Activated CD8-positive, alpha-beta T cell treated with anti-CD3 and anti-CD28 coated beads, Interleukin-2, amount 10 ng/mL, durations not matched to agents 7 days and 5 days (primary cell): Measurements from ENCODE around the gene RTKN. TPM values are rescaled to one million over a fixed set of nuclear protein-coding genes. Genes with fewer than 3 reads are reported as not detected.
A peak's percentile ranks its signal among the peaks of the same experiment; 100 is the strongest.
"Not testable (repeated sequence)": the region's sequence is repeated elsewhere in the genome, so short reads cannot be mapped to it uniquely, and the experiment has no call there.

Experiments
- ATAC-seq: fragments of 150-1000 bp; cut with Tn5 transposase; one replicate; pipeline ENCODE4 v1.10.0; 2021; ENCODE audit warnings: moderate library complexity
- CTCF ChIA-PET: fragments of 350-600 bp; sonication (Branson Sonifier 250); formaldehyde crosslinking; loops from one replicate; lab custom pipeline; 2021; ENCODE audit warnings: antibody characterized with exemption; lab: Charles Lee
- POLR2A ChIA-PET: fragments of 350-600 bp; sonication (Branson Sonifier 250); formaldehyde crosslinking; loops from one replicate; lab custom pipeline; 2021; ENCODE audit warnings: antibody characterized with exemption; lab: Charles Lee
- DNase-seq: peaks from one replicate; pipeline ENCODE4 v3.0.0-alpha.2; 2020
- H3K27ac Mint-ChIP-seq: one replicate; pipeline ENCODE4 v1.8.0; 2021; ENCODE audit warnings: mild to moderate bottlenecking, mixed read lengths
- H3K27me3 Mint-ChIP-seq: one replicate; pipeline ENCODE4 v1.8.0; 2021; ENCODE audit warnings: low read depth, mixed read lengths
- H3K36me3 Mint-ChIP-seq: one replicate; pipeline ENCODE4 v1.8.0; 2021; ENCODE audit warnings: low read depth, mixed read lengths
- H3K4me1 Mint-ChIP-seq: one replicate; pipeline ENCODE4 v1.8.0; 2021; ENCODE audit warnings: low read depth, mixed read lengths
- H3K4me3 Mint-ChIP-seq: one replicate; pipeline ENCODE4 v1.8.0; 2021; ENCODE audit warnings: mild to moderate bottlenecking, mixed read lengths
- H3K9me3 Mint-ChIP-seq: one replicate; pipeline ENCODE4 v1.8.0; 2022; ENCODE audit warnings: mixed read lengths; ENCODE audit not compliant: insufficient read depth
- total RNA-seq, 2 experiments: library from RNA; stranded (reverse); gene quantifications; one replicate each; pipeline ENCODE4 v1.2.3, GENCODE V29; 2021

The RTKN gene
- total RNA-seq, 2 experiments from 2014 or later = 0.37 to 0.57 TPM

DNA sequence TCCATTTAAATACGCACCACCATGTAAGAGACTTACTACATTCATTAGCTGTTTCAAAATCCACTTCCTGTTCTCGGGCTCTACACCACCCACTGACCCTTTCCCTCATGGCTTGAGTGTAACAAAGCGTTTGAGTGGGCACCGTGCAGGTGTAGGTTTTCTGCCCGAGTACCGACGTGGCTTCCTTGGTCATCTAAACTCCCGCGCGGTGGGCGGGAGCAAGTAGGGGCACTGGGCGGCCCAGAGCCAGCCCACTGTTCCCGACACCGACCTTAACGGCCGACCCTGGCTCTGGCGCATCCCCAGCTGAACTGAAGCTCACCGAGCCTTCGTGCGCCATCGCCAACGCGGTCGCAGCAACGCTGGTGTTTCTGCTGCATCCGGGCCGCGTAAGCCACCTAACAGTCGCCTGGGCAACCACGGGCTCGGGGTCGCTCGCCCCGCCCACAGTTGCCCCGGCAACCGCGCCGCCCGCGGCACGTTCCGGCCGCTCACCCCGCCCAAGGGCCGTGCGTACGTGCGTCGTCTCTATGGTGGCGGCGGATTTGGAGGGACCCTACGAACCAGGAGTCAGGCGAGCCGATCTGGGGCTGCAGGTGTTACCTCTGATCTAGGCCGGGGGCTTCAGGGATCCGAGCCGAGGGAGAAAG, 20.4 kb downstream of the RTKN start, which contains the start of the genes C2orf81 and WDR54:
Gene C2orf81 (minus strand): TSS at position 399 of the 650 bp plus-strand sequence. CDS start 59 bp downstream, at position 340.
Gene WDR54 (plus strand): TSS at position 510 of the 650 bp plus-strand sequence. CDS start 424 bp downstream, outside the sequence.
- Mint-ChIP-seq H3K27me3 (no peaks in the 10 kb centered on the region), H3K9me3 (no peaks in the 10 kb centered on the region), H3K27ac (peak within 1 kb of the TSS; percentile 100), H3K4me1 (peaks cover 33% of the 10 kb centered on the region), H3K4me3 (peak within 1 kb of the TSS; percentile 100), H3K36me3 (peaks cover 20% of the 10 kb centered on the region)
- ChIA-PET POLR2A (interaction anchor here (0.7 to 2.8 kb wide), 10 partner anchors 8 to 243 kb away, joined by 3 to 14 read pairs (median 4); partner anchors contain the start of genes INO80B and MOB1A), CTCF (interaction anchor here (0.9 to 2.1 kb wide), 7 partner anchors 20 to 111 kb away, joined by 3 to 8 read pairs (median 4); partner anchors contain the start of genes INO80B and WBP1)
- DNase-seq (peak; percentile 96), ATAC-seq (peak; percentile 85)

DNA sequence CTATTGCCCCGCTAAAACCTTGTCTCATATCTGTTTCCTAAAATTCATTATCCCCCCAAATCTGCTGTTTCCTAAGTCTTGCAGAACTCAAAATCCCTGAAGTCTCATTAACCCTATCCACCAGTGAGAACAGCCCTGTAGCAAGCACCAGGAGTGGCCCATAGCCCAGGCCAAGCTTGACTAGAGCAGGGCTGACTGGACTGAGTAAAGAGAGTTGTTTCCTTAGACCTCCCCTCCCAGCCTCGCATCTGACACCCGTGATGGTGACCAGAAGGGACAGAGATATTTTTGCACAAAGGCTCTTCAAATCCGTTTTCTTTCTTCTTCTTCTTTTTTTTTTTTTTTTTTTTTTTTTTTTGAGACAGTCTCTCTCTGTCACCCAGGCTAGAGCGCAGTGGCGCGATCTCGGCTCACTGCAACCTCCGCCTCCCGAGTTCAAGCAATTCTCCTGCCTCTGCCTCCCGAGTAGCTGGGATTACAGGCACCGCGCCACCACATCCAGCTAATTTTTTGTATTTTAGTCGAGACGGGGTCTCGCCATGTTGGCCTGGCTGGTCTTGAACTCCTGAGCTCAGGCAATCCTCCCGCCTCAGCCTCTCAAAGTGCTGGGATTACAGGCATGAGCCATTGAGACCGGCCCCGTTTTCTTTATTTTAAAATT, 21.2 kb downstream of the RTKN start:
- Mint-ChIP-seq H3K4me1 (peaks cover 38% of the 10 kb centered on the region), H3K4me3 (peak overlapping the region; percentile 100), H3K36me3 (peaks cover 18% of the 10 kb centered on the region), H3K27ac (peak overlapping the region; percentile 100)
- not testable (repeated sequence) for ATAC-seq, DNase-seq, H3K27me3 Mint-ChIP-seq, H3K9me3 Mint-ChIP-seq
- ChIA-PET CTCF (interaction anchor here (1.0 to 2.1 kb wide), 6 partner anchors 19 to 165 kb away, joined by 3 to 8 read pairs (median 4); partner anchors contain the start of genes INO80B and WBP1), POLR2A (interaction anchor here (0.7 to 2.8 kb wide), 10 partner anchors 9 to 242 kb away, joined by 3 to 14 read pairs (median 4); partner anchors contain the start of genes INO80B and MOB1A)

DNA sequence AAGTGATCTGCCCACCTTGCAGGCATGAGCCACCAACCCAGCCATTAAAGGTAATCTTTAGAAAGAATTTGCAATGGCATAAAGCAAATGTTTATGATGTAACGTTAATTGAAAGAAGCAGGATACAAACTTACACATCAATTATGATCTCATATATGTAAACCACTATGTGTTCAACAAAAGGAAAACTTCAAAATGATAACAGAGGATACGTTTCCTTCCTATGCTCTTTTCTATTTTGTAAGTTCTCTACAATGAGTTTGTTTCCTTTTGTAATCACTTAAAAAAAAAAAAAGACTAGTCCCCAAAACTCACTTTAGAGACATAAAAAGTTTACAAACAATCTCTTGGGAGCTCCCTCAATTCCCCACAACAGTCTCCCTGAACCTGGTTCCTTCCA, 21.7 kb downstream of the RTKN start:
- no peak for DNase-seq
- H3K27me3 Mint-ChIP-seq = no peaks in the 10 kb centered on the region
- no peak for ATAC-seq
- no peaks in the 10 kb centered on the region for H3K9me3 Mint-ChIP-seq
- CTCF ChIA-PET = interaction anchor here (1.0 kb wide), 1 partner anchor 166 kb away, joined by 3 read pairs; no protein-coding TSS in a partner anchor
- peaks cover 12% of the 10 kb centered on the region for H3K36me3 Mint-ChIP-seq
- H3K4me1 Mint-ChIP-seq = peaks cover 40% of the 10 kb centered on the region
- H3K27ac Mint-ChIP-seq = peak overlapping the region; percentile 5
- no peak overlapping the region for H3K4me3 Mint-ChIP-seq
- POLR2A ChIA-PET = no interaction called here

DNA sequence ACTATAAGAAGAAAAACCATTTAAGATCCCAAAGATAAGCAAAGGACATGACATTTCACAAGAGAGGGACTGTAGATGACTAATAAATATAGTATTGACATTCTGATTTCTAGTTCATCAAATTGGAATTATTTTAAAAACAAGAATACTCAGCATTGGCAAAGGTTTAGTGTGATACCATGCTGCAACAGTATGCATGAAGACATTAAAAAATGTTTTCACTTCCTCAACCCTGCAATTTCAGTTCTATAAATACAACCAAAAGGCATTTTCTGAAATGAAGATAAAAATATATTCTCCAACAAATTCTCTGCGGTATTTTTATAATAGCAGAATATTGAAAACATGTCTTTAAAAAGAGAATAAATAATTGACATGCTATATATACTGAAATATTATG, 22.4 kb downstream of the RTKN start:
- no peak for ATAC-seq
- Mint-ChIP-seq H3K4me1 (peaks cover 43% of the 10 kb centered on the region), H3K4me3 (no peak overlapping the region), H3K36me3 (peaks cover 8% of the 10 kb centered on the region), H3K27me3 (no peaks in the 10 kb centered on the region), H3K27ac (no peak overlapping the region), H3K9me3 (no peaks in the 10 kb centered on the region)
- POLR2A ChIA-PET = interaction anchor here (0.6 kb wide), 1 partner anchor 45 kb away, joined by 3 read pairs; no protein-coding TSS in a partner anchor
- CTCF ChIA-PET = interaction anchor here (0.9 to 1.0 kb wide), 2 partner anchors 27 to 112 kb away, joined by 3 read pairs; no protein-coding TSS in a partner anchor
- DNase-seq = no peak

DNA sequence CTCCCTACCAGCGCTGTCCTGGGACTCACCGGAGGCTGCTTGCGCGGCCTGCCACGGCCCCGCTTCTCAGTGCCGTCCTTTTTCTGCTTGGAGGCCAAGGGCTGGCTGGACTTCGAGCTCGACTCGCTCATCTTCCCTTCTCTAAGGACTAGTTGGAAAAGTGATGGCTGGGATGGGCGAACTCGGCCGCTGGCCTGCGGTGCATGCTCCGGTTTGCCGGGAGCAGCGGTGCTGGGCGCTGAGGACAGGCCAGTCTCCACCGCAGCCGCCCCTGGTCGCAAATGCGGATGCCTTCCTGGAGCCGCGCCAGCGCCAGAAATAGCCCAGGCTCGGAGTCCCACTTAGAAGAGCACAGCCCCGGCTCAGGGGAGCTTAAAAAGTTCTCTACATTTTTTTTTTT, 23.4 kb downstream of the RTKN start:
- ChIA-PET POLR2A (interaction anchor here (0.6 kb wide), 1 partner anchor 82 kb away, joined by 3 read pairs; no protein-coding TSS in a partner anchor), CTCF (interaction anchor here (1.0 to 1.2 kb wide), 2 partner anchors 40 to 113 kb away, joined by 3 to 4 read pairs; partner anchors contain the start of gene WBP1)
- DNase-seq (no peak), ATAC-seq (no peak)
- no peaks in the 10 kb centered on the region for H3K27me3 Mint-ChIP-seq
- H3K9me3 Mint-ChIP-seq = no peaks in the 10 kb centered on the region
- no peak overlapping the region for H3K4me3 Mint-ChIP-seq
- peaks cover 49% of the 10 kb centered on the region for H3K4me1 Mint-ChIP-seq
- no peak overlapping the region for H3K27ac Mint-ChIP-seq
- peaks cover 6% of the 10 kb centered on the region for H3K36me3 Mint-ChIP-seq

DNA sequence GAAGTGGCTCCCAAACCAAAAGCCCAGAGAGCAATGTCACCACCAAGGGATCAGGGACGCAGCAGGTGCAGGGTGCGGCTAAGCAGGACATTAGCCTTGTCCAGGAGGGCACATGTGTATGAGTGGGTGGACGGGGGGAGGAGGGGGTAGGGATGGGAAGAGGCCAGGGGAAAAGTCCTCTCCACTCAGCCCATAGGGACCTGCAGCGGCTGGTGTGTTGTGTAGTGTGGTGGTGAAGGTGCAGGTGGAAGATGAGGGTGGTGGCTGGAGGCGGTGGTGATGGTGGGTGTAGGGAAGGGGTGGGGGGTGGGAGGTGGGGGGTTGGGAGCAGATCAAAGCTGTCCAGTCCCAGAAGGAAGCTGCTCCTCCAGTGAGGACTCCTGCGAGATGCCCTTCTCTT, 24.0 kb downstream of the RTKN start:
- H3K27ac Mint-ChIP-seq = no peak overlapping the region
- POLR2A ChIA-PET = no interaction called here
- CTCF ChIA-PET = interaction anchor here (1.2 kb wide), 1 partner anchor 41 kb away, joined by 4 read pairs; the partner anchor contains the start of gene WBP1
- peaks cover 47% of the 10 kb centered on the region for H3K4me1 Mint-ChIP-seq
- peaks cover 4% of the 10 kb centered on the region for H3K36me3 Mint-ChIP-seq
- no peak for DNase-seq
- H3K27me3 Mint-ChIP-seq = no peaks in the 10 kb centered on the region
- no peak for ATAC-seq
- no peaks in the 10 kb centered on the region for H3K9me3 Mint-ChIP-seq
- H3K4me3 Mint-ChIP-seq = no peak overlapping the region

DNA sequence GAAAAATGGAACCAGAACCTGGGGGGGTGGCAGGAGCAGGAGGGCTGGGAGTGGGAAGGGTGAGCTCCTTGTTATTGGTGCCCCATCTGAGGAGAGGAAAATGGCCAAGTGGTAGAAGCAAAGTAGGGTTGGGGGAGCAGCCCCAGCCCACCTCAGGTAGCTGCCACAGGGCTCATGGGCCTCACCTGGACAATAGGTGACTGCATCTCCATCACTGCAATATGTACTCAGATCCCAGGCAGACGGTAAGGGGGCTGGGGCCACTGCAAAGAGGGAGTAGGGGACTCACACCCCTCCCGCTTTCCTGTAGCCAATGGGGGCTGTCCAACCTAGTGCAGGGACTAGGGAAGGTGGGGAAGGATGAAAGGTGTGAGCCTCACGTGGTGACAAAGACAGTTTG, 24.5 kb downstream of the RTKN start:
- no peak for DNase-seq
- no peak overlapping the region for H3K4me3 Mint-ChIP-seq
- ChIA-PET CTCF (interaction anchor here (1.2 kb wide), 1 partner anchor 41 kb away, joined by 4 read pairs; the partner anchor contains the start of gene WBP1), POLR2A (no interaction called here)
- no peaks in the 10 kb centered on the region for H3K27me3 Mint-ChIP-seq
- H3K4me1 Mint-ChIP-seq = peaks cover 41% of the 10 kb centered on the region
- H3K9me3 Mint-ChIP-seq = no peaks in the 10 kb centered on the region
- peaks cover 1% of the 10 kb centered on the region for H3K36me3 Mint-ChIP-seq
- no peak for ATAC-seq
- H3K27ac Mint-ChIP-seq = no peak overlapping the region

DNA sequence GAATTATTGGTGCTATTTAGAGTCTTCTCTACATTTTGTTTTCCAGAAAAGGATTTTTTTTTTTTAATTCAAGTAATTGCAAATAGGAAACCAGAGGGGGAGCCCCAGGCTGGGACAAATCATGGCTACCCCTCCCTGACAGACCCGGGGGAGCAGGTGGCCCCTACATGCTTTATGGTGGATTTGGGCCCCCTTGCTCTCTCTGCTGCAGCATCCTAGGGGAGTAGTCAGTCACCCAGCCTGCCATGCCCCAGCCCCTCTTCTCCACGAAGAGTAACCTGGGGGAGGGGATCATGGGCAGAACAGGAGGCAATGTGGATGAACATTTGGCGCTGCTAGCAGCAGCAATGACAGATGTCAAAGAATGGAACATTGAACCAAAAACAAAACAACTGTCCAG, 25.0 kb downstream of the RTKN start:
- Mint-ChIP-seq H3K27me3 (no peaks in the 10 kb centered on the region), H3K36me3 (no peaks in the 10 kb centered on the region), H3K27ac (no peak overlapping the region), H3K9me3 (no peaks in the 10 kb centered on the region), H3K4me1 (peaks cover 37% of the 10 kb centered on the region), H3K4me3 (no peak overlapping the region)
- ChIA-PET POLR2A (no interaction called here), CTCF (interaction anchor here (1.2 kb wide), 1 partner anchor 42 kb away, joined by 4 read pairs; the partner anchor contains the start of gene WBP1)
- ATAC-seq (no peak), DNase-seq (no peak)

DNA sequence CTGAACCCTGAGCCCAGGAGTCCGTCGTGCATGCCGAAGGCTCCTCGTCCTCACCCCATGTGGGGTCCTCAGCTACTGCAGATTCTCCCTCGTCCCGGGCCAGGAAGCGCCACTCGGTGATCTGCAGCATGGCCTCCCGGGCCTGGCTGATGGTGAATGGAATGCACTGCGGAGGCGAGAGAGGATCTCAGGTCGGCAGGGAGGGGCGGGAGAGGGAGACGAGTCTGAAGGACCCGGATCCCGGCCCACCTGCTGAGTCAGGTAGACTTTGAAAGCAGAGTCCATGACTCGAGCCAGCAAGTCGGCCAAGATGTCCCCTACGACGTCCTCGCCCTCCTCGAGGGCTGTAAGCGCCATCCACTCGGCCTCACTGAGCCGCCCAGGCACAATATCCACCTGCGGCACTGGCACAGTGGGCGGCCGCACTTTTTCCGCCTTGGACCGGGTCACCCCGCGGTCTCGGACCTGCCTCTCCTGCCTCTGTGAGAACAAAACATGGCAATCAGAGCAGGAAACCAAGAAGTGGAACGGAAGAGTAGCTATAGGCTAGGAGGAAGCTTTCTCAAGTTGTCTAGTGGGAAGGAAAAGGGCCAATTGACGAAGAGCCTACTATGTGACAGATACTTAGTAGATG, 25.9 kb downstream of the RTKN start:
- POLR2A ChIA-PET = interaction anchor here (1.1 kb wide), 1 partner anchor 39 kb away, joined by 3 read pairs; the partner anchor contains the start of gene INO80B
- no peak overlapping the region for H3K4me3 Mint-ChIP-seq
- H3K36me3 Mint-ChIP-seq = no peaks in the 10 kb centered on the region
- ATAC-seq (no peak), DNase-seq (no peak)
- no peak overlapping the region for H3K27ac Mint-ChIP-seq
- H3K9me3 Mint-ChIP-seq = no peaks in the 10 kb centered on the region
- CTCF ChIA-PET = no interaction called here
- no peaks in the 10 kb centered on the region for H3K27me3 Mint-ChIP-seq
- H3K4me1 Mint-ChIP-seq = peaks cover 32% of the 10 kb centered on the region

DNA sequence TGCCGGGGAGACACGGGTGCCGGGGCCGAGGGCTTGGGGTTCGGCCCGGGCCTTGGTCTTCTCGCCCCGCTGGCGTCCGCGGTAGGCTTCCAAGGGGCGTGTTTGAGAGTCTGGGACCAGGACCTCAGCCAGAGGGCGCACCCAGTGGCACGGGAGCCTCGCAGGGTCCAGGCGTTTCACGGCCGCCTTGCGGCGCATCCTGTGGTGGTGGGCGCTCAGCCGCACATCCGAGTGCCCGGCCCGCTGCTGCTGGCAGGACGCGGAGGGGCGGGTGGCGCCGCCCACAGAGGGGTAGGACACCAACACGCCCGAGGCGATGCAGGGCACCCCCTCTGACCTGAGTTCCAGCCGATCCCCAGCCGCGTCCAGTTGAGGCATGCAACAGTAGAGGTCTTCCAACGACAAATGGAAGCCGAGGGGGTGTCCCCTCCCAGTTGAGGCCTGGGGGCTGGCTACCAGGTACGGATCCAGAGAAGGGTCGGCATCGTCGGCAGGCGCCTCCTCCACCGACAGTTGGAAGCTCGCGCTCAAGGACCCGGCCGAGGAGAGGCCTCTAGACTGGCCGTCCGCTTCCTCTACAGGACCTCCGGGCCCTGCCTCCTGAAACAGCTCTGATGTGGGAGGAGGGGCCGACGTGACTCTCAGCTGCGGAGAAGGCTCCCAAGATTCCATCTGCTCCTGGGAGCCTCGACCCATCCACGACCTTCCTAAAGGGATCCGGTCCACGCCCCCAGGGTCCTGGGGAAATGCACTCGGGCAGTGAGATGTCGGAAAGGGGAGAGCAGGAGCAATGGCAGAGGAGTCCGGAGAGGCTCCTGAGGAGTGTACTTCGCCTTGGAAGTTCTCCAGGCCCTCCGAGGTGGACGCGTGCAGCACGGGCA, 26.6 kb downstream of the RTKN start:
- DNase-seq (no peak), ATAC-seq (peak; percentile 55)
- ChIA-PET POLR2A (interaction anchor here (0.8 to 1.1 kb wide), 2 partner anchors 18 to 39 kb away, joined by 3 to 6 read pairs; partner anchors contain the start of gene INO80B), CTCF (interaction anchor here (1.1 kb wide), 2 partner anchors 14 to 24 kb away, joined by 3 to 5 read pairs; no protein-coding TSS in a partner anchor)
- Mint-ChIP-seq H3K36me3 (no peaks in the 10 kb centered on the region), H3K27me3 (no peaks in the 10 kb centered on the region), H3K4me1 (peaks cover 27% of the 10 kb centered on the region), H3K27ac (no peak overlapping the region), H3K9me3 (no peaks in the 10 kb centered on the region), H3K4me3 (no peak overlapping the region)
